Liver (tissue), 3 donors: Measurements from ENCODE around the gene CDC6.

ENCODE experiments used
- CTCF ChIP-seq: fragments of 150-350 bp; IDR thresholded peaks from 2 replicates; pipeline ENCODE4 v1.5.1; 2017; ENCODE audit warnings: improper control_type of control experiment, low read depth, low read length; ENCODE audit not compliant: missing input control
- RAD21 ChIP-seq, 2 donors: IDR thresholded peaks; 2 replicates each; pipeline ENCODE4 v1.6.1; 2016; ENCODE audit warnings: antibody characterized with exemption in 2 of 2, mild to moderate bottlenecking in 2 of 2
- RXRA ChIP-seq, 2 donors: IDR thresholded peaks; 2 replicates each; pipeline ENCODE4 v1.6.1; 2017 to 2018; ENCODE audit warnings: antibody characterized with exemption in 2 of 2, mild to moderate bottlenecking in 1 of 2
- SP1 ChIP-seq: IDR thresholded peaks from 2 replicates; pipeline ENCODE4 v1.6.1; 2018; ENCODE audit warnings: antibody characterized with exemption, mild to moderate bottlenecking
- donor health status: healthy.
- donor health status: healthy.

DNA sequence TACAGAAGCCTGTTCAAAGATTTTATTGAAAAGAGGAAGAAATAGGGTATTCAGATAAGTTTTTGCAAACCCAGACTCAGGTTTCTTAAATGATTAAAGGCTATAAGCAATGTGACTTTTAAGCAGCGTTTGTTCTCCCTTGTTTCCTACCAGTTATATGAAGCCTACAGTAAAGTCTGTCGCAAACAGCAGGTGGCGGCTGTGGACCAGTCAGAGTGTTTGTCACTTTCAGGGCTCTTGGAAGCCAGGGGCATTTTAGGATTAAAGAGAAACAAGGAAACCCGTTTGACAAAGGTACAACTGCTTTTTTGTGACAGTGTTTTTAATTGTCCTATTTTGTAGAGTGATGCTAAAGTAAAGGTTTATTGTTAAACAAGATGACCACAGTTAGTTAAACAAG lies 13.6 kb downstream of the CDC6 start:
- peak; percentile 42 for TF ChIP-seq CTCF
- TF ChIP-seq RAD21 (IDR thresholded peaks at IDR 0.05), result peak; percentile 84 to 87
- TF ChIP-seq SP1, result no peak
- no peak for TF ChIP-seq RXRA (IDR thresholded peaks at IDR 0.05)
